ENCODE results near the gene PATL1. TPM values are rescaled to one million over a fixed set of nuclear protein-coding genes. Genes with fewer than 3 reads are reported as not detected.
"Not testable (repeated sequence)": the region's sequence is repeated elsewhere in the genome, so short reads cannot be mapped to it uniquely, and the experiment has no call there.

The PATL1 gene
- total and polyA plus RNA-seq, 2 of the 8 experiments (the other 6 are each of a cell fraction or from before 2014, with no cell fraction given): 30.4 to 33.4 TPM

- H3K23ac ChIP-seq (ENCODE audit: insufficient read length); H3K27me3 ChIP-seq (replicated peaks in 1 of 4; ENCODE audit: control insufficient read depth in 3 of 4, extremely low read depth in 1 of 4, insufficient read depth in 3 of 4, low read length in 3 of 4); H4K8ac ChIP-seq (ENCODE audit: extremely low read depth, insufficient read depth, low read length); H3K18ac ChIP-seq (ENCODE audit: extremely low read depth, low read length); H3K56ac ChIP-seq (replicated peaks; ENCODE audit: insufficient read length, low read depth, low read length); CTCF ChIA-PET (ENCODE audit: partially characterized antibody); H3K23me2 ChIP-seq (ENCODE audit: low read depth, low read length); H2BK5ac ChIP-seq (ENCODE audit: low read depth, low read length); H3K4me3 ChIP-seq (ENCODE audit: extremely low read depth in 1 of 4, insufficient read depth in 2 of 4, low read depth in 3 of 4, low read length in 4 of 4); H3K79me1 ChIP-seq (ENCODE audit: low read depth, low read length); H2BK12ac ChIP-seq (ENCODE audit: low read depth, low read length); H3K4me2 ChIP-seq (ENCODE audit: insufficient read depth in 1 of 2, low read depth in 2 of 2, low read length in 2 of 2); H2AFZ ChIP-seq (ENCODE audit: low read length); DNase-seq (ENCODE audit: low read depth in 1 of 2, low spot score in 2 of 2); H3K4me1 ChIP-seq (replicated peaks in 1 of 4; ENCODE audit: control insufficient read depth in 3 of 4, insufficient read depth in 4 of 4, low read length in 3 of 4); H3K79me2 ChIP-seq (ENCODE audit: control insufficient read depth in 1 of 2, insufficient read depth in 2 of 2, low read length in 2 of 2); POLR2A ChIA-PET (ENCODE audit: partially characterized antibody); H3K14ac ChIP-seq (ENCODE audit: insufficient read length); H4K91ac ChIP-seq (replicated peaks; ENCODE audit: insufficient read length, low read length); H3K27ac ChIP-seq (ENCODE audit: low read depth, low read length); H3K36me3 ChIP-seq (ENCODE audit: control insufficient read depth in 2 of 4, insufficient read depth in 4 of 4, low read length in 3 of 4); H3K9me3 ChIP-seq (ENCODE audit: insufficient read depth in 2 of 2, low read depth in 1 of 2, low read length in 1 of 2); H2BK15ac ChIP-seq (ENCODE audit: low read length); H4K5ac ChIP-seq (ENCODE audit: insufficient read length, low read depth, low read length); H4K20me1 ChIP-seq (replicated peaks in 1 of 2; ENCODE audit: control insufficient read depth in 1 of 2, insufficient read depth in 2 of 2, low read length in 2 of 2); H2AK5ac ChIP-seq (ENCODE audit: low read depth, low read length); H2BK20ac ChIP-seq (ENCODE audit: low read length); H2BK120ac ChIP-seq (replicated peaks; ENCODE audit: low read depth, low read length); FAIRE-seq; H3K4ac ChIP-seq (replicated peaks; ENCODE audit: insufficient read length, low read depth, low read length); H3K9ac ChIP-seq (replicated peaks in 1 of 4; ENCODE audit: extremely low read depth in 1 of 4, low read depth in 3 of 4, low read length in 3 of 4): not testable (repeated sequence)
- WGBS, 2 experiments (ENCODE audit: extremely low coverage in 1 of 2, insufficient coverage in 1 of 2, insufficient read length in 1 of 2, insufficient replicate concordance in 2 of 2, low coverage in 1 of 2, low lambda C conversion rate in 2 of 2, missing lambda C conversion rate in 1 of 2): 100% methylated on average over 1 of the region's 1 CpG; no CpG with 5 or more reads in 1 of the 2 experiments
These were observed 34.7 kb upstream of the PATL1 start for GRCh38 chr11:59703515-59703914.

DNA sequence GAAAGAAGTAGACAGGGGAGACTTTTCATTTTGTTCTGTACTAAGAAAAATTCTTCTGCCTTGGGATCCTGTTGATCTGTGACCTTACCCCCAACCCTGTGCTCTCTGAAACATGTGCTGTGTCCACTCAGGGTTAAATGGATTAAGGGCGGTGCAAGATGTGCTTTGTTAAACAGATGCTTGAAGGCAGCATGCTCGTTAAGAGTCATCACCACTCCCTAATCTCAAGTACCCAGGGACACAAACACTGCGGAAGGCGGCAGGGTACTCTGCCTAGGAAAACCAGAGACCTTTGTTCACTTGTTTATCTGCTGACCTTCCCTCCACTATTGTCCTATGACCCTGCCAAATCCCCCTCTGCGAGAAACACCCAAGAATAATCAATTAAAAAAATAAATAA is 31.3 kb upstream of the PATL1 start:
- 80% methylated on average over 4 of the region's 5 CpGs; no CpG with 5 or more reads in 1 of the 2 experiments for WGBS, 2 experiments (ENCODE audit: extremely low coverage in 1 of 2, insufficient coverage in 1 of 2, insufficient read length in 1 of 2, insufficient replicate concordance in 2 of 2, low coverage in 1 of 2, low lambda C conversion rate in 2 of 2, missing lambda C conversion rate in 1 of 2)
- H2BK120ac ChIP-seq (replicated peaks; ENCODE audit: low read depth, low read length); H3K9me3 ChIP-seq (ENCODE audit: insufficient read depth in 2 of 2, low read depth in 1 of 2, low read length in 1 of 2); H3K79me2 ChIP-seq (ENCODE audit: control insufficient read depth in 1 of 2, insufficient read depth in 2 of 2, low read length in 2 of 2); CTCF ChIA-PET (ENCODE audit: partially characterized antibody); H2BK15ac ChIP-seq (ENCODE audit: low read length); DNase-seq (ENCODE audit: low read depth in 1 of 2, low spot score in 2 of 2); H3K27me3 ChIP-seq (replicated peaks in 1 of 4; ENCODE audit: control insufficient read depth in 3 of 4, extremely low read depth in 1 of 4, insufficient read depth in 3 of 4, low read length in 3 of 4); FAIRE-seq; H2BK12ac ChIP-seq (ENCODE audit: low read depth, low read length); POLR2A ChIA-PET (ENCODE audit: partially characterized antibody); H3K36me3 ChIP-seq (ENCODE audit: control insufficient read depth in 2 of 4, insufficient read depth in 4 of 4, low read length in 3 of 4); H2BK20ac ChIP-seq (ENCODE audit: low read length); H3K18ac ChIP-seq (ENCODE audit: extremely low read depth, low read length); H3K23me2 ChIP-seq (ENCODE audit: low read depth, low read length); H4K8ac ChIP-seq (ENCODE audit: extremely low read depth, insufficient read depth, low read length); H2AK5ac ChIP-seq (ENCODE audit: low read depth, low read length); H3K56ac ChIP-seq (replicated peaks; ENCODE audit: insufficient read length, low read depth, low read length); H4K91ac ChIP-seq (replicated peaks; ENCODE audit: insufficient read length, low read length); H4K20me1 ChIP-seq (replicated peaks in 1 of 2; ENCODE audit: control insufficient read depth in 1 of 2, insufficient read depth in 2 of 2, low read length in 2 of 2); H2BK5ac ChIP-seq (ENCODE audit: low read depth, low read length); H2AFZ ChIP-seq (ENCODE audit: low read length); H3K23ac ChIP-seq (ENCODE audit: insufficient read length); H3K79me1 ChIP-seq (ENCODE audit: low read depth, low read length); H3K4me1 ChIP-seq (replicated peaks in 1 of 4; ENCODE audit: control insufficient read depth in 3 of 4, insufficient read depth in 4 of 4, low read length in 3 of 4); H3K14ac ChIP-seq (ENCODE audit: insufficient read length); H3K9ac ChIP-seq (replicated peaks in 1 of 4; ENCODE audit: extremely low read depth in 1 of 4, low read depth in 3 of 4, low read length in 3 of 4); H3K4ac ChIP-seq (replicated peaks; ENCODE audit: insufficient read length, low read depth, low read length); H3K4me3 ChIP-seq (ENCODE audit: extremely low read depth in 1 of 4, insufficient read depth in 2 of 4, low read depth in 3 of 4, low read length in 4 of 4); H3K4me2 ChIP-seq (ENCODE audit: insufficient read depth in 1 of 2, low read depth in 2 of 2, low read length in 2 of 2); H4K5ac ChIP-seq (ENCODE audit: insufficient read length, low read depth, low read length); H3K27ac ChIP-seq (ENCODE audit: low read depth, low read length): not testable (repeated sequence)

Measured in H1 (cell line).